GM12873 (cell line): Measurements from ENCODE around the gene GDF10.

Experiments
- TF ChIP-seq, protein P1 (sequence below): IDR thresholded peaks from 2 replicates; pipeline ENCODE4 v1.5.1; 2012; ENCODE audit warnings: low read depth, mild to moderate bottlenecking, moderate library complexity, low read length, control low read depth; ENCODE audit not compliant: insufficient read depth; ENCODE audit errors: missing control alignments

Gene GDF10

DNA sequence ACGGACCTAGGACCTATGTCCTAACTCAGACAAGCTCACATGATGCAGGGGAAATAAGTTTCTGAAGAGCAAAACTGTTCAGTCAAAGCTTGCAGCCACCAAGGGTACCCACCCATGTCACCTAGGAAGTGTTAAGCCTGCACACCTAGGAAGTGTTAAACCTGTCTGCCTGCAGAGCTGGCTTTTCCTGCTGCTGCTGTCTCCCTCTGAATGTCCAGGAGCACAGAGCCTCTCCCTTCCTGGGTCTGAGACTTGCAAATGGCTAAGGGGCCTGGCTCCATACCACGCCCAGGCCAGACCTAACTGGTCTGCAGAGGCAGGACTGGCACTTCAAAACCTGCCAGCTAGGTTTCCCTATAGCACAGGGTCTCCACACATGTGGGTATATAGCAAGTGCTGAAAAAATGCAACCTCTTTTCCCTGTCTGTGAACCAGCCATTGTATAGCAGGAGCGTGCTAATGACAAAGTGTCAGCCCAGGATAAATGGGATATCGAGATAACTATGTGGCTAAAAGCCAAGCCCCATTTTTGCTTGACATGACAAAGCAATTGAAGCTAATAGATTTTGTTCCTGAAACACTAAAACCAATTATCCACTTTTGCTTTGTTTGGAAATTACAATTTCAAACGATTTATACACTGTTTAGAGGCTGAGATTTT, 23.8 kb downstream of the GDF10 start:
- TF ChIP-seq, protein P1, sequence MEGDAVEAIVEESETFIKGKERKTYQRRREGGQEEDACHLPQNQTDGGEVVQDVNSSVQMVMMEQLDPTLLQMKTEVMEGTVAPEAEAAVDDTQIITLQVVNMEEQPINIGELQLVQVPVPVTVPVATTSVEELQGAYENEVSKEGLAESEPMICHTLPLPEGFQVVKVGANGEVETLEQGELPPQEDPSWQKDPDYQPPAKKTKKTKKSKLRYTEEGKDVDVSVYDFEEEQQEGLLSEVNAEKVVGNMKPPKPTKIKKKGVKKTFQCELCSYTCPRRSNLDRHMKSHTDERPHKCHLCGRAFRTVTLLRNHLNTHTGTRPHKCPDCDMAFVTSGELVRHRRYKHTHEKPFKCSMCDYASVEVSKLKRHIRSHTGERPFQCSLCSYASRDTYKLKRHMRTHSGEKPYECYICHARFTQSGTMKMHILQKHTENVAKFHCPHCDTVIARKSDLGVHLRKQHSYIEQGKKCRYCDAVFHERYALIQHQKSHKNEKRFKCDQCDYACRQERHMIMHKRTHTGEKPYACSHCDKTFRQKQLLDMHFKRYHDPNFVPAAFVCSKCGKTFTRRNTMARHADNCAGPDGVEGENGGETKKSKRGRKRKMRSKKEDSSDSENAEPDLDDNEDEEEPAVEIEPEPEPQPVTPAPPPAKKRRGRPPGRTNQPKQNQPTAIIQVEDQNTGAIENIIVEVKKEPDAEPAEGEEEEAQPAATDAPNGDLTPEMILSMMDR: no peak

GRCh38 chr10:47325303-47326291, 25.6 kb downstream of the GDF10 start:
- TF ChIP-seq, protein P1: no peak

GRCh38 chr10:47326306-47326926, 26.4 kb downstream of the GDF10 start:
- TF ChIP-seq, protein P1: no peak

- TF ChIP-seq, protein P1: no peak
Measured at GRCh38 chr10:47326927-47327330, 26.9 kb downstream of the GDF10 start.

GRCh38 chr10:47329855-47330254, 29.9 kb downstream of the GDF10 start:
- TF ChIP-seq, protein P1: no peak

GRCh38 chr10:47330366-47330765, 30.4 kb downstream of the GDF10 start:
- TF ChIP-seq, protein P1: no peak

- TF ChIP-seq, protein P1: no peak
Measured at GRCh38 chr10:47330804-47331203, 30.8 kb downstream of the GDF10 start.
